ENCODE results near the gene HDAC6.
"Not testable (repeated sequence)": the region's sequence is repeated elsewhere in the genome, so short reads cannot be mapped to it uniquely, and the experiment has no call there.

The HDAC6 gene

GRCh38 chrX:48854898-48855297 lies 53.0 kb downstream of the HDAC6 start:
- Mint-ChIP-seq H3K9me3 (peaks cover 18% of the 10 kb centered on the region), H3K27me3 (ENCODE audit: low read depth) (peaks cover 3% of the 10 kb centered on the region), H3K27ac (no peak overlapping the region), H3K4me1 (no peaks in the 10 kb centered on the region), H3K4me3 (no peak overlapping the region), H3K36me3 (ENCODE audit: low read depth) (no peaks in the 10 kb centered on the region)
- TF ChIP-seq CTCF (IDR thresholded peaks at IDR 0.05; ENCODE audit: unreplicated experiment in 3 of 3) = peak in 1 of 3 experiments; percentile 13

- peaks cover 3% of the 10 kb centered on the region for H3K27me3 Mint-ChIP-seq (ENCODE audit: low read depth)
- no peaks in the 10 kb centered on the region for H3K4me1 Mint-ChIP-seq
- H3K27ac Mint-ChIP-seq = no peak overlapping the region
- H3K4me3 Mint-ChIP-seq = no peak overlapping the region
- peaks cover 6% of the 10 kb centered on the region for H3K9me3 Mint-ChIP-seq
- no peaks in the 10 kb centered on the region for H3K36me3 Mint-ChIP-seq (ENCODE audit: low read depth)
- TF ChIP-seq CTCF (IDR thresholded peaks at IDR 0.05; ENCODE audit: unreplicated experiment in 3 of 3) = no peak
Observed at GRCh38 chrX:48864210-48864609, 62.3 kb downstream of the HDAC6 start.

GRCh38 chrX:48872017-48872416 lies 70.2 kb downstream of the HDAC6 start:
- not testable (repeated sequence) for H3K9me3 Mint-ChIP-seq; H3K27ac Mint-ChIP-seq; H3K4me3 Mint-ChIP-seq; H3K36me3 Mint-ChIP-seq (ENCODE audit: low read depth); H3K27me3 Mint-ChIP-seq (ENCODE audit: low read depth); H3K4me1 Mint-ChIP-seq

Measured in nephron (organoid).